H9 (cell line): ENCODE data around the gene SLC38A9. TPM values are rescaled to one million over a fixed set of nuclear protein-coding genes. Genes with fewer than 3 reads are reported as not detected.

ENCODE experiments used
- DNase-seq: peaks from one replicate; pipeline ENCODE4 v3.0.0-alpha.2; 2017
- H2AFZ ChIP-seq: one replicate; pipeline ENCODE4 v1.6.1; 2013; ENCODE audit warnings: mild to moderate bottlenecking, low read length, control low read depth, moderate library complexity
- H2AK5ac ChIP-seq: 2 replicates; pipeline ENCODE4 v1.6.1; 2013; ENCODE audit warnings: low read length, control low read depth, mixed read lengths; ENCODE audit not compliant: insufficient read length
- H2BK120ac ChIP-seq: one replicate; pipeline ENCODE4 v1.6.1; 2013; ENCODE audit warnings: low read depth, mild to moderate bottlenecking, low read length, control low read depth, inconsistent platforms; ENCODE audit not compliant: poor library complexity, severe bottlenecking
- H2BK12ac ChIP-seq: 2 replicates; pipeline ENCODE4 v1.6.1; 2013; ENCODE audit warnings: low read length, control low read depth, mixed read lengths, low read depth; ENCODE audit not compliant: insufficient read length
- H2BK15ac ChIP-seq: 2 replicates; pipeline ENCODE4 v1.6.1; 2013; ENCODE audit warnings: low read depth, low read length, control low read depth
- H2BK20ac ChIP-seq: one replicate; pipeline ENCODE4 v1.6.1; 2013; ENCODE audit warnings: low read depth, mild to moderate bottlenecking, low read length, control low read depth, inconsistent platforms; ENCODE audit not compliant: poor library complexity, severe bottlenecking
- H2BK5ac ChIP-seq: 2 replicates; pipeline ENCODE4 v1.6.1; 2013; ENCODE audit warnings: low read length, control low read depth, mixed read lengths; ENCODE audit not compliant: insufficient read length
- H3K14ac ChIP-seq: 2 replicates; pipeline ENCODE4 v1.6.1; 2013; ENCODE audit warnings: low read length, control low read depth; ENCODE audit not compliant: insufficient read depth
- H3K18ac ChIP-seq: 2 replicates; pipeline ENCODE4 v1.6.1; 2013; ENCODE audit warnings: low read depth, mild to moderate bottlenecking, mixed read lengths, low read length, control low read depth; ENCODE audit not compliant: insufficient read length
- H3K23ac ChIP-seq: 2 replicates; pipeline ENCODE4 v1.6.1; 2013; ENCODE audit warnings: low read length, control low read depth, mixed read lengths, low read depth; ENCODE audit not compliant: insufficient read length
- H3K23me2 ChIP-seq: 2 replicates; pipeline ENCODE4 v1.6.1; 2013; ENCODE audit warnings: low read depth, mild to moderate bottlenecking, mixed read lengths, low read length, control low read depth; ENCODE audit not compliant: insufficient read length, poor library complexity, severe bottlenecking
- H3K27ac ChIP-seq: 2 replicates; pipeline ENCODE4 v1.5.1; 2013; ENCODE audit warnings: low read length, control low read depth, mixed read lengths, low read depth; ENCODE audit not compliant: insufficient read length
- H3K27me3 ChIP-seq: 2 replicates; pipeline ENCODE4 v1.6.1; 2013; ENCODE audit warnings: low read length, control low read depth, inconsistent platforms; ENCODE audit not compliant: insufficient read depth
- H3K4ac ChIP-seq: 2 replicates; pipeline ENCODE4 v1.6.1; 2013; ENCODE audit warnings: low read depth, mild to moderate bottlenecking, control low read depth, inconsistent platforms, low read length, moderate library complexity
- H3K4me1 ChIP-seq: 2 replicates; pipeline ENCODE4 v1.6.1; 2013; ENCODE audit warnings: low read length, control low read depth, inconsistent platforms; ENCODE audit not compliant: insufficient read depth
- H3K4me2 ChIP-seq: 2 replicates; pipeline ENCODE4 v1.6.1; 2013; ENCODE audit warnings: low read length, control low read depth, mixed read lengths; ENCODE audit not compliant: insufficient read length, insufficient read depth
- H3K56ac ChIP-seq: 2 replicates; pipeline ENCODE4 v1.6.1; 2013; ENCODE audit warnings: low read depth, mild to moderate bottlenecking, mixed read lengths, low read length, control low read depth; ENCODE audit not compliant: insufficient read length
- H3K79me1 ChIP-seq: 2 replicates; pipeline ENCODE4 v1.6.1; 2013; ENCODE audit warnings: low read depth, mild to moderate bottlenecking, moderate library complexity, low read length, control low read depth, inconsistent platforms; ENCODE audit not compliant: insufficient read depth, poor library complexity, severe bottlenecking
- H3K79me2 ChIP-seq: 2 replicates; pipeline ENCODE4 v1.6.1; 2013; ENCODE audit warnings: low read length, control low read depth, inconsistent platforms; ENCODE audit not compliant: insufficient read depth
- H3K9ac ChIP-seq: 2 replicates; pipeline ENCODE4 v1.6.1; 2013; ENCODE audit warnings: low read length, control low read depth, mixed read lengths; ENCODE audit not compliant: insufficient read length; ENCODE audit errors: extremely low read depth
- H3K9me3 ChIP-seq: one replicate; pipeline ENCODE4 v1.6.1; 2013; ENCODE audit warnings: low read depth, low read length, inconsistent platforms; ENCODE audit not compliant: control insufficient read depth
- H3T11ph ChIP-seq: one replicate; pipeline ENCODE4 v1.6.1; 2013; ENCODE audit warnings: mild to moderate bottlenecking, low read length, control low read depth, inconsistent platforms
- H4K20me1 ChIP-seq: one replicate; pipeline ENCODE4 v1.6.1; 2013; ENCODE audit not compliant: control insufficient read depth, insufficient read length, insufficient read depth
- H4K5ac ChIP-seq: 2 replicates; pipeline ENCODE4 v1.6.1; 2013; ENCODE audit warnings: low read depth, mild to moderate bottlenecking, mixed read lengths, low read length, control low read depth; ENCODE audit not compliant: insufficient read length
- H4K8ac ChIP-seq: replicated peaks from 2 replicates; pipeline ENCODE4 v1.6.1; 2013; ENCODE audit warnings: low read length, control low read depth, mixed read lengths, low read depth; ENCODE audit not compliant: insufficient read length
- H4K91ac ChIP-seq: 2 replicates; pipeline ENCODE4 v1.6.1; 2013; ENCODE audit warnings: low read depth, mild to moderate bottlenecking, moderate library complexity, mixed read lengths, low read length, control low read depth; ENCODE audit not compliant: insufficient read length
- H3K27ac Mint-ChIP-seq, 3 experiments: 2 replicates in 2 of 3; 3 replicates in 1 of 3; pipeline ENCODE4 v1.8.0; 2020 to 2021; ENCODE audit warnings: mixed read lengths in 3 of 3, mild to moderate bottlenecking in 1 of 3, moderate library complexity in 1 of 3
- H3K27me3 Mint-ChIP-seq: 2 replicates; pipeline ENCODE4 v1.8.0; 2021; ENCODE audit warnings: low read depth, mild to moderate bottlenecking, moderate library complexity, mixed read lengths
- H3K36me3 Mint-ChIP-seq, 3 experiments: 2 replicates in 2 of 3; 3 replicates in 1 of 3; pipeline ENCODE4 v1.8.0; 2020 to 2021; ENCODE audit warnings: low read depth in 3 of 3, mixed read lengths in 3 of 3; ENCODE audit not compliant: insufficient read depth in 1 of 3
- H3K4me1 Mint-ChIP-seq, 2 experiments: 2 replicates each; pipeline ENCODE4 v1.8.0; 2020; ENCODE audit warnings: mixed read lengths in 2 of 2
- H3K4me3 Mint-ChIP-seq, 2 experiments: 2 replicates in 1 of 2; 3 replicates in 1 of 2; pipeline ENCODE4 v1.8.0; 2020 to 2021; ENCODE audit warnings: mild to moderate bottlenecking in 2 of 2, mixed read lengths in 2 of 2, moderate library complexity in 1 of 2
- H3K9me3 Mint-ChIP-seq, 2 experiments: 2 replicates in 1 of 2; 3 replicates in 1 of 2; pipeline ENCODE4 v1.8.0; 2020; ENCODE audit warnings: mild to moderate bottlenecking in 2 of 2, mixed read lengths in 2 of 2, moderate library complexity in 1 of 2
- WGBS: extraction: QIAGEN DNeasy Blood & Tissue Kit; methylation state at CpG from one replicate; pipeline ENCODE4 v1.1.7; 2013; ENCODE audit warnings: missing lambda C conversion rate, low lambda C conversion rate, mixed read lengths; ENCODE audit not compliant: insufficient read length; ENCODE audit errors: extremely low coverage; 5-methylcytosine and 5-hydroxymethylcytosine counted together
- total RNA-seq: library from RNA; stranded (reverse); gene quantifications from 2 replicates; pipeline ENCODE4 v1.2.1, GENCODE V29; 2021
- TF ChIP-seq, protein P1 (sequence below): fragments of 200-600 bp; sonication (generic); conservative IDR thresholded peaks from 3 replicates; pipeline ENCODE4 v1.8.0; 2021; ENCODE audit warnings: antibody characterized with exemption, mild to moderate bottlenecking

Gene SLC38A9
- total RNA-seq, 1 experiment from 2014 or later = 48.5 TPM

DNA sequence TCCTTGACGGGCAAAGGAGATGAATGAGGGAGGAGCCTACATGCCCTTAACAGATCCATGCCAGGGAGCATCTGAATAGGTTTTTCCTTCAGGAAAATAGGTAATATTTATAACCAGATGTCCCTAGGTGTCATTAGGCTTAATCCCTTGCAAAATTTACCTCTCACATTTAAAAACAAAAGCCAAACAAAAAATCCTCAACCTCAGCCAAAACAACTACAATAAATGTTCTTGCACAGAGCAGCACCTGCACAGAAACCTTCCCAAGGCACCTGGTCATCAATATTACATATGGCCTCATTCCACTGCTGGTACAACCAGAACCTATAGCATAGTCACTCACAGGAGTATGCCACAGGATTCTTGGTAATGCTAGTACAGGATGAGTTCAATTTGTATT is 30.1 kb downstream of the SLC38A9 start:
- no peak overlapping the region for H3K4me2 ChIP-seq

More for the DNA sequence above, 30.1 kb downstream of the SLC38A9 start:
- Histone ChIP-seq H3K27me3 (no peaks in the 10 kb centered on the region), H3T11ph (no peak overlapping the region), H3K56ac (no peak overlapping the region), H3K9me3 (no peaks in the 10 kb centered on the region), H3K23ac (no peak overlapping the region), H4K91ac (no peak overlapping the region), H2BK15ac (no peak overlapping the region), H2BK5ac (no peak overlapping the region), H4K8ac (no peak overlapping the region), H3K23me2 (no peaks in the 10 kb centered on the region), H3K4me1 (no peaks in the 10 kb centered on the region), H3K14ac (no peak overlapping the region), H2AK5ac (no peak overlapping the region), H3K9ac (no peak overlapping the region), H2AFZ (no peak overlapping the region), H4K20me1 (no peaks in the 10 kb centered on the region), H3K79me2 (no peaks in the 10 kb centered on the region), H2BK20ac (no peak overlapping the region), H2BK12ac (no peak overlapping the region), H2BK120ac (no peak overlapping the region), H3K79me1 (no peaks in the 10 kb centered on the region), H3K4ac (no peak overlapping the region), H3K18ac (no peak overlapping the region), H3K27ac (no peak overlapping the region), H4K5ac (no peak overlapping the region)
- no CpG with 5 or more reads among the region's 1 CpG for WGBS
- DNase-seq = no peak
- Mint-ChIP-seq H3K27ac (peak overlapping the region in 2 of 3 experiments; percentile 1 to 19; a peak in 2 of 7 replicates), H3K4me3 (no peak overlapping the region), H3K9me3 (no peaks in the 10 kb centered on the region), H3K4me1 (peaks cover 7 to 10% of the 10 kb centered on the region in 2 experiments), H3K27me3 (no peaks in the 10 kb centered on the region), H3K36me3 (peaks cover 0 to 10% (median 10%) of the 10 kb centered on the region in 3 experiments; a peak in 5 of 7 replicates)
- TF ChIP-seq, protein P1, sequence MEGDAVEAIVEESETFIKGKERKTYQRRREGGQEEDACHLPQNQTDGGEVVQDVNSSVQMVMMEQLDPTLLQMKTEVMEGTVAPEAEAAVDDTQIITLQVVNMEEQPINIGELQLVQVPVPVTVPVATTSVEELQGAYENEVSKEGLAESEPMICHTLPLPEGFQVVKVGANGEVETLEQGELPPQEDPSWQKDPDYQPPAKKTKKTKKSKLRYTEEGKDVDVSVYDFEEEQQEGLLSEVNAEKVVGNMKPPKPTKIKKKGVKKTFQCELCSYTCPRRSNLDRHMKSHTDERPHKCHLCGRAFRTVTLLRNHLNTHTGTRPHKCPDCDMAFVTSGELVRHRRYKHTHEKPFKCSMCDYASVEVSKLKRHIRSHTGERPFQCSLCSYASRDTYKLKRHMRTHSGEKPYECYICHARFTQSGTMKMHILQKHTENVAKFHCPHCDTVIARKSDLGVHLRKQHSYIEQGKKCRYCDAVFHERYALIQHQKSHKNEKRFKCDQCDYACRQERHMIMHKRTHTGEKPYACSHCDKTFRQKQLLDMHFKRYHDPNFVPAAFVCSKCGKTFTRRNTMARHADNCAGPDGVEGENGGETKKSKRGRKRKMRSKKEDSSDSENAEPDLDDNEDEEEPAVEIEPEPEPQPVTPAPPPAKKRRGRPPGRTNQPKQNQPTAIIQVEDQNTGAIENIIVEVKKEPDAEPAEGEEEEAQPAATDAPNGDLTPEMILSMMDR = no peak
